EH (cell line): ENCODE results near the gene SLC35A1.
"Not testable (repeated sequence)": the region's sequence is repeated elsewhere in the genome, so short reads cannot be mapped to it uniquely, and the experiment has no call there.

Source experiments
- DNase-seq: peaks from one replicate; pipeline ENCODE4 v3.0.0-alpha.2; 2015; ENCODE audit warnings: low read depth

SLC35A1 gene

GRCh38 chr6:87472525-87473418, at the start of gene SLC35A1:
Gene SLC35A1 (plus strand): TSS chr6:87472974. CDS start chr6:87473004, 30 bp downstream.
- DNase-seq: peak; percentile 77

- no peak for DNase-seq
These were observed 46.0 kb upstream of the SLC35A1 start for GRCh38 chr6:87426789-87427188.

- no peak for DNase-seq
These were observed 42.3 kb upstream of the SLC35A1 start for GRCh38 chr6:87430499-87430898.

GRCh38 chr6:87431263-87431662, 41.5 kb upstream of the SLC35A1 start:
- peak; percentile 6 for DNase-seq

GRCh38 chr6:87436435-87436834, 36.3 kb upstream of the SLC35A1 start:
- peak; percentile 76 for DNase-seq

- DNase-seq: no peak
These were observed 31.1 kb upstream of the SLC35A1 start for GRCh38 chr6:87441711-87442110.

GRCh38 chr6:87444362-87444761, 28.4 kb upstream of the SLC35A1 start:
- DNase-seq: peak; percentile 32

GRCh38 chr6:87465051-87465450, 7.7 kb upstream of the SLC35A1 start:
- DNase-seq: peak; percentile 8

- DNase-seq: peak; percentile 43
These were observed 687 bp downstream of the SLC35A1 start for GRCh38 chr6:87473419-87473903.

- no peak for DNase-seq
These were observed 9.2 kb downstream of the SLC35A1 start for GRCh38 chr6:87481931-87482330.

- DNase-seq: no peak
These were observed 9.6 kb downstream of the SLC35A1 start for GRCh38 chr6:87482366-87482765.

GRCh38 chr6:87483929-87484328, 11.2 kb downstream of the SLC35A1 start:
- DNase-seq: peak; percentile 77

- DNase-seq: no peak
These were observed 11.7 kb downstream of the SLC35A1 start for GRCh38 chr6:87484491-87484890.

- peak; percentile 34 for DNase-seq
These were observed 14.8 kb downstream of the SLC35A1 start for GRCh38 chr6:87487555-87487954.

- DNase-seq: not testable (repeated sequence)
These were observed 16.6 kb downstream of the SLC35A1 start for GRCh38 chr6:87489326-87489725.

GRCh38 chr6:87494761-87495422, 22.1 kb downstream of the SLC35A1 start:
- no peak for DNase-seq

GRCh38 chr6:87498048-87498447, 25.3 kb downstream of the SLC35A1 start:
- DNase-seq: no peak

- no peak for DNase-seq
These were observed 29.2 kb downstream of the SLC35A1 start for GRCh38 chr6:87501809-87502572.

- peak; percentile 18 for DNase-seq
These were observed 31.7 kb downstream of the SLC35A1 start for GRCh38 chr6:87504441-87504840.

GRCh38 chr6:87514831-87515230, 42.1 kb downstream of the SLC35A1 start:
- no peak for DNase-seq

- no peak for DNase-seq
These were observed 45.7 kb downstream of the SLC35A1 start for GRCh38 chr6:87518453-87518852.

- no peak for DNase-seq
These were observed 49.9 kb downstream of the SLC35A1 start for GRCh38 chr6:87522686-87523085.
